HL-60 (cell line): ENCODE results near the gene CFAP299.

Experiments
- POLR2AphosphoS5 ChIP-seq: IDR thresholded peaks from 2 replicates; pipeline ENCODE4 v1.6.1; 2012; ENCODE audit warnings: low read depth
- SPI1 ChIP-seq: IDR thresholded peaks from 2 replicates; pipeline ENCODE4 v1.6.1; 2012; ENCODE audit warnings: low read depth, mild to moderate bottlenecking, borderline replicate concordance
- TF ChIP-seq, protein P1 (sequence below): IDR thresholded peaks from one replicate; pipeline ENCODE4 v1.5.1; 2011; ENCODE audit warnings: low read length, control low read depth, inconsistent platforms; ENCODE audit not compliant: insufficient read depth
- TF ChIP-seq, protein P2 (sequence below): IDR thresholded peaks from 2 replicates; pipeline ENCODE4 v1.6.1; 2012; ENCODE audit warnings: low read depth; ENCODE audit not compliant: insufficient replicate concordance

DNA sequence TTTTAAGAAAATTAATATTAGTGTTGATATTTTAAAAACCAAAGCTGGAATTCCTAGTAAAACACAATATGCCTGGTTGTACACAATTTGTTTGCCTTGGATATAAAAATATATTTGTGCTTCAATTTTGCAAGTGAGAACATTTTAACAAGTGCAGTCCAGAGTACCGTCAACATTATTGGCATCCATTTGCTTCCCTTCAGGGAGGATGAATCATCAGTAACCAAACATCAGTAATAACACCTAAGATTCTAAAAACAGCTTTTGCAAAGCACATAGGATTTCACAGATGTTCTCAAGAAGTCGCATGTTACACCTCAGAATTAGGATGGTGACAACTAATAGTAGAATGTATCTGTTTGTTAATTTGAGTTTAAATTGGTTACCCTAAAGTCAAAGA is 432.4 kb downstream of the CFAP299 start:
- TF ChIP-seq, protein P1, sequence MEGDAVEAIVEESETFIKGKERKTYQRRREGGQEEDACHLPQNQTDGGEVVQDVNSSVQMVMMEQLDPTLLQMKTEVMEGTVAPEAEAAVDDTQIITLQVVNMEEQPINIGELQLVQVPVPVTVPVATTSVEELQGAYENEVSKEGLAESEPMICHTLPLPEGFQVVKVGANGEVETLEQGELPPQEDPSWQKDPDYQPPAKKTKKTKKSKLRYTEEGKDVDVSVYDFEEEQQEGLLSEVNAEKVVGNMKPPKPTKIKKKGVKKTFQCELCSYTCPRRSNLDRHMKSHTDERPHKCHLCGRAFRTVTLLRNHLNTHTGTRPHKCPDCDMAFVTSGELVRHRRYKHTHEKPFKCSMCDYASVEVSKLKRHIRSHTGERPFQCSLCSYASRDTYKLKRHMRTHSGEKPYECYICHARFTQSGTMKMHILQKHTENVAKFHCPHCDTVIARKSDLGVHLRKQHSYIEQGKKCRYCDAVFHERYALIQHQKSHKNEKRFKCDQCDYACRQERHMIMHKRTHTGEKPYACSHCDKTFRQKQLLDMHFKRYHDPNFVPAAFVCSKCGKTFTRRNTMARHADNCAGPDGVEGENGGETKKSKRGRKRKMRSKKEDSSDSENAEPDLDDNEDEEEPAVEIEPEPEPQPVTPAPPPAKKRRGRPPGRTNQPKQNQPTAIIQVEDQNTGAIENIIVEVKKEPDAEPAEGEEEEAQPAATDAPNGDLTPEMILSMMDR, result no peak
- TF ChIP-seq POLR2AphosphoS5, result no peak
- TF ChIP-seq, protein P2, sequence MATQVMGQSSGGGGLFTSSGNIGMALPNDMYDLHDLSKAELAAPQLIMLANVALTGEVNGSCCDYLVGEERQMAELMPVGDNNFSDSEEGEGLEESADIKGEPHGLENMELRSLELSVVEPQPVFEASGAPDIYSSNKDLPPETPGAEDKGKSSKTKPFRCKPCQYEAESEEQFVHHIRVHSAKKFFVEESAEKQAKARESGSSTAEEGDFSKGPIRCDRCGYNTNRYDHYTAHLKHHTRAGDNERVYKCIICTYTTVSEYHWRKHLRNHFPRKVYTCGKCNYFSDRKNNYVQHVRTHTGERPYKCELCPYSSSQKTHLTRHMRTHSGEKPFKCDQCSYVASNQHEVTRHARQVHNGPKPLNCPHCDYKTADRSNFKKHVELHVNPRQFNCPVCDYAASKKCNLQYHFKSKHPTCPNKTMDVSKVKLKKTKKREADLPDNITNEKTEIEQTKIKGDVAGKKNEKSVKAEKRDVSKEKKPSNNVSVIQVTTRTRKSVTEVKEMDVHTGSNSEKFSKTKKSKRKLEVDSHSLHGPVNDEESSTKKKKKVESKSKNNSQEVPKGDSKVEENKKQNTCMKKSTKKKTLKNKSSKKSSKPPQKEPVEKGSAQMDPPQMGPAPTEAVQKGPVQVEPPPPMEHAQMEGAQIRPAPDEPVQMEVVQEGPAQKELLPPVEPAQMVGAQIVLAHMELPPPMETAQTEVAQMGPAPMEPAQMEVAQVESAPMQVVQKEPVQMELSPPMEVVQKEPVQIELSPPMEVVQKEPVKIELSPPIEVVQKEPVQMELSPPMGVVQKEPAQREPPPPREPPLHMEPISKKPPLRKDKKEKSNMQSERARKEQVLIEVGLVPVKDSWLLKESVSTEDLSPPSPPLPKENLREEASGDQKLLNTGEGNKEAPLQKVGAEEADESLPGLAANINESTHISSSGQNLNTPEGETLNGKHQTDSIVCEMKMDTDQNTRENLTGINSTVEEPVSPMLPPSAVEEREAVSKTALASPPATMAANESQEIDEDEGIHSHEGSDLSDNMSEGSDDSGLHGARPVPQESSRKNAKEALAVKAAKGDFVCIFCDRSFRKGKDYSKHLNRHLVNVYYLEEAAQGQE, result no peak
- no peak for TF ChIP-seq SPI1
